HepG2 (cell line): ENCODE results near the gene CDT1. TPM values are rescaled to one million over a fixed set of nuclear protein-coding genes. Genes with fewer than 3 reads are reported as not detected.
A peak's percentile ranks its signal among the peaks of the same experiment; 100 is the strongest.

ENCODE experiments used
- ARNT ChIP-seq: fragments of 450-650 bp; IDR thresholded peaks from 2 replicates; pipeline ENCODE4 v1.6.1; 2017
- ATM ChIP-seq: fragments of 450-650 bp; IDR thresholded peaks from 2 replicates; pipeline ENCODE4 v1.7.1; 2017; ENCODE audit warnings: mild to moderate bottlenecking, borderline replicate concordance
- BCL6 ChIP-seq: IDR thresholded peaks from 2 replicates; pipeline ENCODE4 v1.6.1; 2016; ENCODE audit warnings: missing genetic modification reagents, missing compliant biosample characterization
- HNRNPLL ChIP-seq: fragments of 200-400 bp; formaldehyde crosslinking; IDR thresholded peaks from 2 replicates; pipeline ENCODE4 v1.6.1; 2017; ENCODE audit warnings: mild to moderate bottlenecking, low read depth, low read length; ENCODE audit not compliant: poor library complexity, severe bottlenecking
- IRF2 ChIP-seq: IDR thresholded peaks from 2 replicates; pipeline ENCODE4 v1.6.1; 2018; ENCODE audit warnings: missing genetic modification reagents, missing compliant biosample characterization
- LCORL ChIP-seq, 2 experiments: fragments of 450-650 bp in 1 of 2; sonication (generic) in 1 of 2; formaldehyde crosslinking in 1 of 2; IDR thresholded peaks; 2 replicates each; pipeline versions ENCODE4 v1.5.0 to v1.6.1; 2017 to 2020; ENCODE audit warnings: antibody characterized with exemption in 1 of 2, missing genetic modification reagents in 1 of 2
- MAZ ChIP-seq, 2 experiments: sonication (generic) in 1 of 2; formaldehyde crosslinking in 1 of 2; IDR thresholded peaks; 2 replicates each; pipeline versions ENCODE4 v1.5.0 to v1.6.1; 2012 to 2020; ENCODE audit warnings: low read depth in 2 of 2, mild to moderate bottlenecking in 2 of 2, borderline replicate concordance in 1 of 2, improper control_type of control experiment in 1 of 2, low read length in 1 of 2, missing genetic modification reagents in 1 of 2, moderate library complexity in 1 of 2
- MBD4 ChIP-seq: IDR thresholded peaks from 2 replicates; pipeline ENCODE4 v1.6.1; 2012; ENCODE audit warnings: low read length, inconsistent platforms, borderline replicate concordance
- NCOA5 ChIP-seq: sonication (generic); formaldehyde crosslinking; IDR thresholded peaks from 2 replicates; pipeline ENCODE4 v1.4.0; 2020; ENCODE audit warnings: missing genetic modification reagents
- SP4 ChIP-seq: sonication (generic); formaldehyde crosslinking; IDR thresholded peaks from 2 replicates; pipeline ENCODE4 v1.8.1; 2023; ENCODE audit warnings: mild to moderate bottlenecking, missing genetic modification reagents
- TBL1XR1 ChIP-seq: fragments of 150-350 bp; IDR thresholded peaks from 2 replicates; pipeline ENCODE4 v1.6.1; 2014; ENCODE audit warnings: borderline replicate concordance, low read length; ENCODE audit not compliant: partially characterized antibody
- TEAD3 ChIP-seq: optimal IDR thresholded peaks from 2 replicates; pipeline ENCODE3; 2016; ENCODE audit warnings: borderline replicate concordance
- WIZ ChIP-seq: sonication (generic); formaldehyde crosslinking; IDR thresholded peaks from 2 replicates; pipeline ENCODE4 v1.5.1; 2020; ENCODE audit warnings: mild to moderate bottlenecking, missing genetic modification reagents
- ZBTB3 ChIP-seq: sonication (generic); formaldehyde crosslinking; IDR thresholded peaks from 2 replicates; pipeline ENCODE4 v1.4.0; 2020; ENCODE audit warnings: low read depth, mild to moderate bottlenecking, moderate library complexity, missing genetic modification reagents, borderline replicate concordance
- ZFP37 ChIP-seq: sonication (generic); formaldehyde crosslinking; IDR thresholded peaks from 2 replicates; pipeline ENCODE4 v1.4.0; 2020; ENCODE audit warnings: missing genetic modification reagents, borderline replicate concordance
- ZNF12 ChIP-seq: sonication (generic); formaldehyde crosslinking; IDR thresholded peaks from 2 replicates; pipeline ENCODE4 v1.5.0; 2020; ENCODE audit warnings: missing genetic modification reagents
- ZNF251 ChIP-seq: sonication (generic); formaldehyde crosslinking; IDR thresholded peaks from 2 replicates; pipeline ENCODE4 v1.9.0; 2021; ENCODE audit warnings: mild to moderate bottlenecking, missing genetic modification reagents
- ZNF724P ChIP-seq: sonication (generic); formaldehyde crosslinking; IDR thresholded peaks from 2 replicates; pipeline ENCODE4 v1.8.0; 2022; ENCODE audit warnings: missing genetic modification reagents, borderline replicate concordance
- ZNF83 ChIP-seq: sonication (generic); formaldehyde crosslinking; IDR thresholded peaks from 2 replicates; pipeline ENCODE4 v1.4.0; 2020; ENCODE audit warnings: missing genetic modification reagents, mild to moderate bottlenecking, borderline replicate concordance
- ZSCAN29 ChIP-seq: sonication (generic); formaldehyde crosslinking; conservative IDR thresholded peaks from 2 replicates; pipeline ENCODE4 v1.4.0; 2020; ENCODE audit warnings: mild to moderate bottlenecking, missing genetic modification reagents
- polyA plus RNA-seq, 8 experiments: library from polyadenylated mRNA; depleted of rRNA in 3 of 8; stranded (reverse) in 7 of 8; unstranded in 1 of 8; fragments of >200 nt; fragmentation: Illumina TruSeq in 4 of 8; extraction: Trizol in 4 of 8; gene quantifications; 2 replicates each; pipeline versions ENCODE4 v1.2.1 to v1.2.3, GENCODE V29; 2011 to 2016; ENCODE audit warnings: low read depth in 4 of 8, missing spikeins in 1 of 8, mixed read lengths in 1 of 8; ENCODE audit not compliant: insufficient read depth in 1 of 8
- total RNA-seq, 5 experiments: library from RNA; depleted of rRNA; stranded (reverse); fragments of >200 nt; fragmentation: Illumina TruSeq; extraction: Trizol; gene quantifications; 2 replicates each; pipeline ENCODE4 v1.2.3, GENCODE V29; 2016; ENCODE audit warnings: low read depth in 1 of 5
- TF ChIP-seq, protein P1 (sequence below): sonication (generic); formaldehyde crosslinking; IDR thresholded peaks from 2 replicates; pipeline ENCODE4 v1.8.0; 2022; ENCODE audit warnings: mild to moderate bottlenecking, missing genetic modification reagents, moderate library complexity
- TF ChIP-seq, protein P2 (sequence below): sonication (generic); formaldehyde crosslinking; IDR thresholded peaks from 2 replicates; pipeline ENCODE4 v1.9.0; 2021; ENCODE audit warnings: missing genetic modification reagents, borderline replicate concordance
- TF ChIP-seq, protein P3 (sequence below): IDR thresholded peaks from 2 replicates; pipeline ENCODE4 v1.6.1; 2016; ENCODE audit warnings: missing compliant biosample characterization, missing genetic modification reagents, borderline replicate concordance
- TF ChIP-seq, protein P4 (sequence below): IDR thresholded peaks from 2 replicates; pipeline ENCODE4 v1.6.1; 2018; ENCODE audit warnings: missing genetic modification reagents, mild to moderate bottlenecking, missing compliant biosample characterization

Gene CDT1
- total and polyA plus RNA-seq, 2 of the 13 experiments (the other 11 are each of a cell fraction or from before 2014, with no cell fraction given): 23.1 to 23.8 TPM

DNA sequence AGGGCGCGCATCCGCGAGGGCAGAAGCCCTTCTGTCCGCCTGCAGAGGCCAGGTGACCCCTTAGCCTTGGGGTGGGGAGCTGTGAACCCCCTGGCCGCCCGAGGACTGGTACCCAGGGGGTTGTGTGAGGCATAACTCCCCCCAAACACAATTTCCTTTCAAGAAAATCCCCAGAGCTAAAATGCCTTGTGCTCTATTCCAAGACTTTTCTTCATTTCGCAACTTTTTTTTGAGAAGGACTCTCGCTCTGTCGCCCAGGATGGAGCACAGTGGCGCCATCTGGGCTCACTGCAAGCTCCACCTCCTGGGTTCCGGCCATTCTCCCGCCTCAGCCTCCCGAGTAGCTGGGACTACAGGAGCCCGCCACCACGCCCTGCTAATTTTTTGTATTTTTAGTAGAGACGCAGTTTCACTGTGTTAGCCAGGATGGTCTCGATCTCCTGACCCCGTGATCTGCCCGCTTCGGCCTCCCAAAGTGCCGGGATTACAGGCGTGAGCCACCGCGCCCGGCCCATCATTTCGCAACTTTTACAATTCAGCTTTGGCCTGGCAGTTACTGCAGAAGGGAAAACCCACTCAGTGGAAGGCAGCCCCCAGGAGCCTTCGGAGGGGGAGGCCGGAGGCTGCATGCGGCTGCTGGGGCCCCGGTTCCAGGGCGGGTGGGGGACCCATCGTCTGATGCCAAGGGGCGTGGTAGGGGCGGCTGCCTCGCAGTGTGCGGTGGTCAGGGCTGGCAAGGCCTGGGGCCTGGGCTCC, 9.1 kb downstream of the CDT1 start (continued):
- TF ChIP-seq WIZ (CRISPR knock-in tag): no peak
- no peak for TF ChIP-seq IRF2 (CRISPR knock-in tag)
- no peak for TF ChIP-seq ZSCAN29 (CRISPR knock-in tag)
- no peak for TF ChIP-seq ATM
- TF ChIP-seq TBL1XR1: no peak
- TF ChIP-seq ZNF251 (CRISPR knock-in tag): no peak
- TF ChIP-seq, protein P1, sequence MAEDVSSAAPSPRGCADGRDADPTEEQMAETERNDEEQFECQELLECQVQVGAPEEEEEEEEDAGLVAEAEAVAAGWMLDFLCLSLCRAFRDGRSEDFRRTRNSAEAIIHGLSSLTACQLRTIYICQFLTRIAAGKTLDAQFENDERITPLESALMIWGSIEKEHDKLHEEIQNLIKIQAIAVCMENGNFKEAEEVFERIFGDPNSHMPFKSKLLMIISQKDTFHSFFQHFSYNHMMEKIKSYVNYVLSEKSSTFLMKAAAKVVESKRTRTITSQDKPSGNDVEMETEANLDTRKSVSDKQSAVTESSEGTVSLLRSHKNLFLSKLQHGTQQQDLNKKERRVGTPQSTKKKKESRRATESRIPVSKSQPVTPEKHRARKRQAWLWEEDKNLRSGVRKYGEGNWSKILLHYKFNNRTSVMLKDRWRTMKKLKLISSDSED (CRISPR knock-in tag): no peak; the same call in 1 of the 2 replicates
- TF ChIP-seq, protein P2, sequence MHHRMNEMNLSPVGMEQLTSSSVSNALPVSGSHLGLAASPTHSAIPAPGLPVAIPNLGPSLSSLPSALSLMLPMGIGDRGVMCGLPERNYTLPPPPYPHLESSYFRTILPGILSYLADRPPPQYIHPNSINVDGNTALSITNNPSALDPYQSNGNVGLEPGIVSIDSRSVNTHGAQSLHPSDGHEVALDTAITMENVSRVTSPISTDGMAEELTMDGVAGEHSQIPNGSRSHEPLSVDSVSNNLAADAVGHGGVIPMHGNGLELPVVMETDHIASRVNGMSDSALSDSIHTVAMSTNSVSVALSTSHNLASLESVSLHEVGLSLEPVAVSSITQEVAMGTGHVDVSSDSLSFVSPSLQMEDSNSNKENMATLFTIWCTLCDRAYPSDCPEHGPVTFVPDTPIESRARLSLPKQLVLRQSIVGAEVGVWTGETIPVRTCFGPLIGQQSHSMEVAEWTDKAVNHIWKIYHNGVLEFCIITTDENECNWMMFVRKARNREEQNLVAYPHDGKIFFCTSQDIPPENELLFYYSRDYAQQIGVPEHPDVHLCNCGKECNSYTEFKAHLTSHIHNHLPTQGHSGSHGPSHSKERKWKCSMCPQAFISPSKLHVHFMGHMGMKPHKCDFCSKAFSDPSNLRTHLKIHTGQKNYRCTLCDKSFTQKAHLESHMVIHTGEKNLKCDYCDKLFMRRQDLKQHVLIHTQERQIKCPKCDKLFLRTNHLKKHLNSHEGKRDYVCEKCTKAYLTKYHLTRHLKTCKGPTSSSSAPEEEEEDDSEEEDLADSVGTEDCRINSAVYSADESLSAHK: no peak
- no peak for TF ChIP-seq TEAD3 (CRISPR knock-in tag)
- TF ChIP-seq, protein P3, sequence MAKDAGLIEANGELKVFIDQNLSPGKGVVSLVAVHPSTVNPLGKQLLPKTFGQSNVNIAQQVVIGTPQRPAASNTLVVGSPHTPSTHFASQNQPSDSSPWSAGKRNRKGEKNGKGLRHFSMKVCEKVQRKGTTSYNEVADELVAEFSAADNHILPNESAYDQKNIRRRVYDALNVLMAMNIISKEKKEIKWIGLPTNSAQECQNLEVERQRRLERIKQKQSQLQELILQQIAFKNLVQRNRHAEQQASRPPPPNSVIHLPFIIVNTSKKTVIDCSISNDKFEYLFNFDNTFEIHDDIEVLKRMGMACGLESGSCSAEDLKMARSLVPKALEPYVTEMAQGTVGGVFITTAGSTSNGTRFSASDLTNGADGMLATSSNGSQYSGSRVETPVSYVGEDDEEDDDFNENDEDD (CRISPR knock-in tag): peak; percentile 76
- no peak for TF ChIP-seq HNRNPLL
- TF ChIP-seq ZFP37 (CRISPR knock-in tag): no peak
- TF ChIP-seq SP4: no peak
- TF ChIP-seq ZNF83: no peak
- no peak for TF ChIP-seq ARNT
- no peak for TF ChIP-seq NCOA5 (CRISPR knock-in tag)
- 0 out of 2 replicates have a peak, but pooled peaks have one; percentile 17 for TF ChIP-seq ZBTB3
- TF ChIP-seq BCL6 (CRISPR knock-in tag): no peak
- no peak for TF ChIP-seq MAZ (IDR thresholded peaks at IDR 0.05; ENCODE audit: borderline replicate concordance, low read depth, low read length)
- no peak; the same call in 1 of the 2 replicates for TF ChIP-seq MAZ (CRISPR knock-in tag; IDR thresholded peaks at IDR 0.05; ENCODE audit: low read depth)
- TF ChIP-seq, protein P4, sequence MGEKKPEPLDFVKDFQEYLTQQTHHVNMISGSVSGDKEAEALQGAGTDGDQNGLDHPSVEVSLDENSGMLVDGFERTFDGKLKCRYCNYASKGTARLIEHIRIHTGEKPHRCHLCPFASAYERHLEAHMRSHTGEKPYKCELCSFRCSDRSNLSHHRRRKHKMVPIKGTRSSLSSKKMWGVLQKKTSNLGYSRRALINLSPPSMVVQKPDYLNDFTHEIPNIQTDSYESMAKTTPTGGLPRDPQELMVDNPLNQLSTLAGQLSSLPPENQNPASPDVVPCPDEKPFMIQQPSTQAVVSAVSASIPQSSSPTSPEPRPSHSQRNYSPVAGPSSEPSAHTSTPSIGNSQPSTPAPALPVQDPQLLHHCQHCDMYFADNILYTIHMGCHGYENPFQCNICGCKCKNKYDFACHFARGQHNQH: no peak
- TF ChIP-seq MBD4: no peak
- no peak for TF ChIP-seq LCORL (IDR thresholded peaks at IDR 0.05)
- no peak for TF ChIP-seq LCORL (CRISPR knock-in tag; IDR thresholded peaks at IDR 0.05)
- TF ChIP-seq ZNF724P (CRISPR knock-in tag): no peak
- no peak for TF ChIP-seq ZNF12
